PC-9 (cell line): ENCODE measurements around the gene JMJD6.

Source experiments
- CTCF ChIP-seq: fragments of 200-600 bp; sonication (generic); conservative IDR thresholded peaks from 2 replicates; pipeline ENCODE4 v1.6.1; 2017; ENCODE audit warnings: mixed run types, antibody characterized with exemption, mild to moderate bottlenecking, moderate library complexity
- EZH2 ChIP-seq: fragments of 200-600 bp; sonication (generic); IDR thresholded peaks from 2 replicates; pipeline ENCODE4 v1.8.0; 2017; ENCODE audit warnings: antibody characterized with exemption, low read depth

DNA sequence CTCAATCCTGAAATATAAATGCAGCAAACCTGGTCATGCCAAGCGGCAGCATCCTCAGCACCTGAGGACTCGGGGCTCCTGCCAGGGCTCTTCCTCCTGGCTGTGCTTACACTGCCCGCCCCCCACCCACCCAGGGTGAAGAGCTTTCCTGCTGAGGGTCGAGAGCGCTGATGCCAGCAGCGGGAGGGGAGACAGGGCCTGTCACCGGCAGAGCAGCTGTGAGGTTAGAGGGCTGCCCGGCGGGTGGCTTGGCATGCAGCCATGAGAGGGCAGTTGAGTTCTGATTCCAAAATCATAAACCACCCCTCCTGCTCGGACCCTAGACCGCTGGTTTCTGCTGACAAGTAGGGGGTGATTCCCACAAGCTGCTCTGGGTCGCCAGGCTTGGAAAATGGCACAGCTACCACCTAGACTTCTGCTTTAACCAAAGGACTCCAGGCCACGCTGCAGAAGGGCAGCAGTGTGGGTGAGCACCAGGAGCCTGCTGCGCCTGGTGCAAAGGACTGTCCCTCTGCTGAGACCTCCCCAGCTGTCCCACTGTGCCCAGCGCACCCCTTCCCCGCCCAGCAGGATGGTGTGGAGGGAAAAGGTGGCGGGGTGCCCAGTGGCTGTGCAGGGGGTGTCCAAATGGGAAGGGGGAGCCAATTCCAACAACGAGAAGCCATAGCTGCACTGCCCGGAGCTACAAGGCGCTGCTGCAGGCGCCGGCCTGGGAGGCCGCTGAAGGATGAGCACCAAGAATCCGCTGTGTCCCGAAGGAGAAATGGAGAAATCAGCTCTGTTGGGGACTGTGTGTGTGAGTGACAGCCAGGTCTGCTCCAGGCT, 42.3 kb downstream of the JMJD6 start:
- TF ChIP-seq CTCF (no peak), EZH2 (no peak)
